Measurements from ENCODE around the gene SEH1L.

- TF ChIP-seq CTCF (optimal IDR thresholded peaks at IDR 0.05 in 1 of 3, IDR thresholded peaks at IDR 0.05 in 1 of 3, conservative IDR thresholded peaks at IDR 0.05 in 1 of 3; ENCODE audit: extremely low read depth in 1 of 3, insufficient read depth in 2 of 3, low read length in 3 of 3) (no peak), EZH2 (IDR thresholded peaks at IDR 0.05; ENCODE audit: low read length) (no peak)
Observed at GRCh38 chr18:12990641-12990966, 42.8 kb downstream of the SEH1L start.

Measured in keratinocyte (primary cell).